Camera-type eye (tissue), 1 donor: ENCODE data around the gene SHOC2. TPM values are rescaled to one million over a fixed set of nuclear protein-coding genes. Genes with fewer than 3 reads are reported as not detected.

Source experiments
- total RNA-seq: library from RNA; depleted of rRNA; stranded (reverse); fragments of >200 nt; gene quantifications from one replicate; pipeline ENCODE4 v1.2.3, GENCODE V29; 2014

The SHOC2 gene
- total RNA-seq, result 102 TPM

DNA sequence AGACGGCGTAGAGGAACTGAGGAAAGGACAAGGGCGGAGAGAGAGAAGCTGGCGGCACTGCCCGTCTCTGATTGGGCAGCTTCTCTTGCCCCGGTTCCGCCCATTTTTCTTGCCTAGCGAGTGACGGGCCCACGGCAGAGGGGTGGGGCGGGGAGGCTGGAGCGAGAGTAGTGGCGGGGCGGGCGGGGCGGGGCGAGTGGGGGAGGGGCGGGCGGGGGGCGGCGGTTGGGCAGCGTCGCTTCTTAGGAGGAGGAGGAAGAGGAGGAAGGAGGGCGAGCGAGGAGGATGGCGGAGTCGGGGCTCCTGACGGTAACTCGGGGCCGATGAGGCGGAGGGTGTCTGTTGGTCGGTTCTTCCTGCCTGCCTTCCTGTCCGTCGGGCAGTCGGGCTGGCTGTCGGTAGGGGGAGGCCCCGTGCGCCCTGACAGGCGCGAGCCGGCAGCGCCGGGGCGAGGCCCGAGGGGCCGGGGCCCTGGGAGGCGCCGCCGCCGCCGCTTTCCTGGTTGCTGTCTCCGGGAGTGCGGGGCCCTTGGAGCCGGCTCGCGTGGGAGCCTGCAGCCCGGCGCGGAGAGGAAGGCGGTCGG, at the start of gene SHOC2:
Gene SHOC2 (plus strand): TSS at position 256 of the 583 bp plus-strand sequence. CDS start 44,755 bp downstream, outside the sequence.

GRCh38 chr10:110871298-110872084, 47.9 kb upstream of the SHOC2 start, which contains the start of gene PDCD4:
Gene PDCD4, plus strand, starts transcription at chr10:110871928. Its CDS starts 4,100 bp downstream, at chr10:110876028.

DNA sequence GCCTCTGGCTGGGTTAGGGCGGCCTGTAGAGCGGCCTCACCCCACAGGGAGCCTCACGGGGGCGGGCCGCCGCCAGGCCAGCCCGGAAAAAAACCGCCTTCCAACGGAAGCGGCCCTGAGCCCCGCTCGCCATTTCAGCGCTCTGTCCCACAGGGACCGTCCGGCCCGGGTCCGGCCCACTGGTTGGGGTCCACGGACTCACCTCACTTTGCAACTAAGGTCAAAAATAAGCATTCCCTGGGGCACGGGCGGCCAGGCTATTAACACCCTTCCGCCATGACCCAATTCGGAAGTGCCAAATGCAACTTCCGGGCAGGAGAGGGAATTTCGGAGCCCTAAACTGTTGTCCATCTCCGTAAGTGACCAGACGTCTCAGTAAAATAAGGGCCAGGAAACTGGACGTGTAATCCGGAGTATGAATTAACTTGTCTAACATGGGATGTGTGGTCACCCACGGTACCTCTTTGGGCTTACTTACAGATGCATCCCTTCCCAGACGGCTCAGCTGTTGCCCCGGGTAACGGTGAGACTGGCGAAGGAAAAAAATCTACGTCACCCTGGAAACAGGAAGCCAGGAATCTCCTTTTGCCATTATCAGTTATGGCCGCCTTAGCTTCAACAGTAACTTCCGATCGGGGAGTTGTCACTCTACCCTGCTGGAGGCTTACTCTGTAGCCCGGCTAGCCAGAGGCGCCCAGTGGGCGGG, 608 bp upstream of the SHOC2 start, which contains the start of gene BBIP1:
Gene BBIP1 (minus strand): TSS at position 538 of the 706 bp plus-strand sequence. CDS start 1,023 bp downstream, outside the sequence.

Other genes with a start within 250 kb of the SHOC2 start
- gene PDCD4, start 47.7 kb upstream of the SHOC2 start, total RNA-seq, result 155 TPM
- gene BBIP1, start 424 bp upstream of the SHOC2 start, total RNA-seq, result 50.7 TPM
- 4.9 TPM for gene ADRA2A, start 157.4 kb downstream of the SHOC2 start, total RNA-seq